Uterus (tissue), 4 donors: ENCODE results near the gene COMMD9. TPM values are rescaled to one million over a fixed set of nuclear protein-coding genes. Genes with fewer than 3 reads are reported as not detected.

ENCODE experiments used
- DNase-seq, 2 donors: peaks; one replicate each; pipeline ENCODE4 v3.0.0-alpha.2; 2019 to 2020
- H3K27ac ChIP-seq, 2 donors: fragments of 200-600 bp; sonication (generic); 1 replicate in 1 of 2; 2 replicates in 1 of 2; pipeline ENCODE4 v1.5.1; 2016 to 2018
- H3K27me3 ChIP-seq, 2 donors: fragments of 200-600 bp; sonication (generic); one replicate each; pipeline ENCODE4 v1.5.1; 2018 to 2019; ENCODE audit warnings: control low read depth in 1 of 2
- H3K36me3 ChIP-seq, 2 donors: fragments of 200-600 bp; sonication (generic); one replicate each; pipeline ENCODE4 v1.5.1; 2019; ENCODE audit warnings: control low read depth in 1 of 2
- H3K4me1 ChIP-seq, 2 donors: fragments of 200-600 bp; sonication (generic); one replicate each; pipeline ENCODE4 v1.5.1; 2018 to 2019; ENCODE audit warnings: control low read depth in 1 of 2
- H3K4me3 ChIP-seq, 2 donors: fragments of 200-600 bp; sonication (generic); 1 replicate in 1 of 2; 2 replicates in 1 of 2; pipeline ENCODE4 v1.5.1; 2018 to 2019; ENCODE audit warnings: mild to moderate bottlenecking in 1 of 2
- H3K9me3 ChIP-seq, 2 donors: fragments of 200-600 bp; sonication (generic); one replicate each; pipeline ENCODE4 v1.5.1; 2019; ENCODE audit warnings: control low read depth in 1 of 2
- CTCF ChIP-seq, 4 experiments: fragments of 200-600 bp in 2 of 4; fragments of 450-650 bp in 2 of 4; sonication (generic) in 2 of 4; IDR thresholded peaks; one replicate each; pipeline ENCODE4 v1.5.1; 2016 to 2019; ENCODE audit warnings: antibody characterized with exemption in 4 of 4, mild to moderate bottlenecking in 2 of 4, moderate library complexity in 1 of 4
- POLR2A ChIP-seq, 2 donors: fragments of 450-650 bp; IDR thresholded peaks; one replicate each; pipeline ENCODE4 v1.6.1; 2016; ENCODE audit warnings: antibody characterized with exemption in 2 of 2, mild to moderate bottlenecking in 1 of 2, moderate library complexity in 1 of 2
- intact Hi-C: fragments of 100-400 bp; cut with DNase I; formaldehyde crosslinking; loops from one replicate; pipeline ENCODE4 v1.15.1; 2023; ENCODE audit warnings: low total_unique reads
- total RNA-seq, 4 donors: library from RNA; depleted of rRNA in 3 of 4; stranded (reverse); fragments of >200 nt in 3 of 4; gene quantifications; one replicate each; pipeline versions ENCODE4 v1.1.0 to v1.2.4, GENCODE V29; 2014 to 2023
- donor health status: DM: yes; HTN: yes; CAD: no.

The COMMD9 gene
- total RNA-seq, 4 donors from 2014 or later, result 10.5 to 30.2 (median 22.8) TPM

- Histone ChIP-seq H3K36me3 (no peaks in the 10 kb centered on the region), H3K27me3 (no peaks in the 10 kb centered on the region), H3K4me3 (no peak overlapping the region), H3K4me1 (no peaks in the 10 kb centered on the region), H3K27ac (no peak overlapping the region), H3K9me3 (no peaks in the 10 kb centered on the region)
- no peak for TF ChIP-seq CTCF (IDR thresholded peaks at IDR 0.05)
- no peak for TF ChIP-seq POLR2A (IDR thresholded peaks at IDR 0.05)
- DNase-seq, result no peak
- intact Hi-C loops, result no loop called here
Observed at GRCh38 chr11:36313750-36314433, 24.7 kb upstream of the COMMD9 start.

- intact Hi-C loops, result no loop called here
- Histone ChIP-seq H3K36me3 (no peaks in the 10 kb centered on the region), H3K4me1 (no peaks in the 10 kb centered on the region), H3K27ac (no peak overlapping the region), H3K9me3 (no peaks in the 10 kb centered on the region), H3K4me3 (no peak overlapping the region), H3K27me3 (no peaks in the 10 kb centered on the region)
- DNase-seq, result no peak
- TF ChIP-seq POLR2A (IDR thresholded peaks at IDR 0.05) (no peak), CTCF (IDR thresholded peaks at IDR 0.05) (no peak)
Observed at GRCh38 chr11:36312611-36313472, 23.6 kb upstream of the COMMD9 start.

- DNase-seq, result no peak
- H3K9me3 ChIP-seq, result no peaks in the 10 kb centered on the region
- no peaks in the 10 kb centered on the region for H3K4me1 ChIP-seq
- TF ChIP-seq CTCF (IDR thresholded peaks at IDR 0.05) (no peak), POLR2A (IDR thresholded peaks at IDR 0.05) (no peak)
- H3K27ac ChIP-seq, result no peak overlapping the region
- H3K4me3 ChIP-seq, result no peak overlapping the region
- intact Hi-C loops, result no loop called here
- no peaks in the 10 kb centered on the region for H3K27me3 ChIP-seq
- H3K36me3 ChIP-seq, result no peaks in the 10 kb centered on the region
Observed at GRCh38 chr11:36311926-36312595, 22.8 kb upstream of the COMMD9 start.

- no peak overlapping the region for H3K27ac ChIP-seq
- intact Hi-C loops, result no loop called here
- H3K9me3 ChIP-seq, result no peaks in the 10 kb centered on the region
- no peak for TF ChIP-seq POLR2A (IDR thresholded peaks at IDR 0.05)
- TF ChIP-seq CTCF (IDR thresholded peaks at IDR 0.05), result no peak
- no peak overlapping the region for H3K4me3 ChIP-seq
- H3K36me3 ChIP-seq, result no peaks in the 10 kb centered on the region
- no peaks in the 10 kb centered on the region for H3K4me1 ChIP-seq
- DNase-seq, result no peak
- H3K27me3 ChIP-seq, result no peaks in the 10 kb centered on the region
Observed at GRCh38 chr11:36309779-36310178, 20.6 kb upstream of the COMMD9 start.

GRCh38 chr11:36308577-36308976 is 19.4 kb upstream of the COMMD9 start:
- Histone ChIP-seq H3K27me3 (no peaks in the 10 kb centered on the region), H3K27ac (no peak overlapping the region), H3K4me1 (no peaks in the 10 kb centered on the region), H3K36me3 (no peaks in the 10 kb centered on the region), H3K4me3 (no peak overlapping the region), H3K9me3 (no peaks in the 10 kb centered on the region)
- TF ChIP-seq POLR2A (IDR thresholded peaks at IDR 0.05) (no peak), CTCF (IDR thresholded peaks at IDR 0.05) (no peak)
- intact Hi-C loops, result no loop called here
- no peak for DNase-seq
